ENCODE measurements around the gene SMIM1.
"Not testable (repeated sequence)": the region's sequence is repeated elsewhere in the genome, so short reads cannot be mapped to it uniquely, and the experiment has no call there.

Gene SMIM1

DNA sequence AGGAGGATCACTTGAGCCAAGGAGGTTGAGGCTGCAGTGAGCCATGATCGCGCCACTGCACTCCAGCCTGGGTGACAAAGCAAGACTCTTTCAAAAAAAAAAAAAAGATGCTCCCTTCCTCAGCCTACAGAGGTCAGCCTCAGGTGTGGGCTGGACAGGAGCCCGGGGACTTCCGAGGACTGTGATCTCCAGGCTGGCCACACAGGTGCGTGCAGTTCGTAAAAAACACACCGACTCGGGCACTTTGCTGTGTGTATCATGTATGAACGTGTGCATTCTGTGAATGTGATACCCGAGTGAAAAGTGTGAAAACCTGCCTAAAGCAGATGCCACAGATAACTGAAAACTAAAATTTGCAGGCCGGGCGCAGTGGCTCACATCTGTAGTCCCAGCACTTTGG, 28.7 kb upstream of the SMIM1 start:
- FAIRE-seq (no peak), DNase-seq (ENCODE audit: insufficient read length, low spot score) (no peak)
- TF ChIP-seq POLR2A (IDR thresholded peaks at IDR 0.05; ENCODE audit: low read depth, low read length), result no peak

DNA sequence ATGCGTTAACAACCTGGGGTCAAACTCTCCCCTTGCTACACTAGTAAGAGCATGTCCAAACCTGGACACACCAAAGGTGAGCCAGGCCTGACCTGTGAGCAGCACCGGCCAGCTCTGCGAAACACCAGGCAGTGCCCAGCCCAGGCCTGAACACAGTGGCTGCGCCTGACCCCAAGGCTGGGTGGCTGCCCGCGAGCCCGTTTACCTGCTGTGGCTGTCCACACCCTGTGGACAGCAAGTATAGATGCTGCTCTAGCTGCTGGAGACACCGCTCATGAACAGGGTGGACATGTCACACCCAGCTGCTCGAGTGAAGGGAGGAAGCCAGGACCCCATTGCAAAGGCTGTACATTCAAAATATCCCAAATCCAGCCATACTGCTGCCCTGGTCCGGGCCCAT, 27.9 kb upstream of the SMIM1 start:
- no peak for TF ChIP-seq POLR2A (IDR thresholded peaks at IDR 0.05; ENCODE audit: low read depth, low read length)
- no peak for DNase-seq (ENCODE audit: insufficient read length, low spot score)
- FAIRE-seq, result no peak

DNA sequence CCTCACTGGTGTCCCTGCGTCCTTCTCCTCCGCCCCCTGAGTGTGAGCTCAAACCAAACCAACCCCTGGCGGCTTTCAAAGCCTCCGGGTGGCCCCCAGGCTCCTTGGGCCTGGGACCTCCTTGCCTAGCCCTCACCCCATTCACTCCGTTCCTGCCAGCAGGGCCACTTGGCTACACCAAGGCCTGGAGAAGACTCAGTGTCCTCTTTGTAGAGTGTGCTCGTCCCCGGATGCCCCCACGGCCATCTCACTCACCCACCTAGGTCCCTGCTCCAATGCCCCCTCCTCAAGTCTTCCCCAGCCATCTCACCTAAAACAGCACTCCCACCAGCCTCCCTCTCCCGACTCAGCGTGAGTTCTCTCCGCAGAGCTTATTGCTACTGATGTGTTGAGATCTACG, 27.5 kb upstream of the SMIM1 start:
- no peak for TF ChIP-seq POLR2A (IDR thresholded peaks at IDR 0.05; ENCODE audit: low read depth, low read length)
- DNase-seq (ENCODE audit: insufficient read length, low spot score) (no peak), FAIRE-seq (no peak)

DNA sequence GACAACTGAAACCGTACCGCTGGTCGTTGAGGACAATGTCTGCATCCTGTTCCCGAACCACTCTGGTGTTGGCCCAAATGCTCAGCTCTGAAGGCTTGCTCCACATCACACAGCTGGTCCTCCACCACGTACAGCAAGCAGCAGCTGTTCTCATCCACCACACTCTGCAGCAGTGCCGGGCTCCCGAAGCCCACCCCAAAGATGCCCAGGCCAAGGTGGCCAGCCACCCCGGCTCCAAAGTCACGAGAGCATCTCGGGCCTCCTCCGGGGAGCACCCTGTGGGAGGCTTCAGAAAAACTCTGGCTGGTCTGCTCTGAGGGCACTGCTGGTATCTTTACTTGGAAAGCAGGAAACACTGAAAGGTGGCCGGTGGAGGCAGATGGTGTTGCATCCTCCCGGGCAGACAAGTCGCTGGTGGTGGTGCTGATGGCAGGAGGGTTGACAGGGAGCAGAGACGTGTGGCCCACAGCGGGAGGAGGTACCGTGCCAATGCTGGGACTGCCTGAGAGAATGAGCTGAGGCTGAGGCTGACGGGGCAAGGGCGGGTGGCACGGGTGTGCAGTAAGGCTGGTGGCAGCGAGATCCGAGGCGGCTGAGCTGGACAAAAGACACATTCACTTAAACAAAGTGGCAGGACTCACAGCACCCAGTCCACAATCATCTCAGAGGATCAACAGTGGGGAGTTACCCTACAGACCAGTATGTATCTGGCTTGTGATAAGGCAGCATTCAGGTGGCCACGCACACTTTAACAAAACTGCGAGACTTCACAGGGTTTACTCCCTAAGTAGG, 26.8 kb upstream of the SMIM1 start:
- no peak for TF ChIP-seq POLR2A (IDR thresholded peaks at IDR 0.05; ENCODE audit: low read depth, low read length)
- FAIRE-seq, result no peak
- no peak for DNase-seq (ENCODE audit: insufficient read length, low spot score)

DNA sequence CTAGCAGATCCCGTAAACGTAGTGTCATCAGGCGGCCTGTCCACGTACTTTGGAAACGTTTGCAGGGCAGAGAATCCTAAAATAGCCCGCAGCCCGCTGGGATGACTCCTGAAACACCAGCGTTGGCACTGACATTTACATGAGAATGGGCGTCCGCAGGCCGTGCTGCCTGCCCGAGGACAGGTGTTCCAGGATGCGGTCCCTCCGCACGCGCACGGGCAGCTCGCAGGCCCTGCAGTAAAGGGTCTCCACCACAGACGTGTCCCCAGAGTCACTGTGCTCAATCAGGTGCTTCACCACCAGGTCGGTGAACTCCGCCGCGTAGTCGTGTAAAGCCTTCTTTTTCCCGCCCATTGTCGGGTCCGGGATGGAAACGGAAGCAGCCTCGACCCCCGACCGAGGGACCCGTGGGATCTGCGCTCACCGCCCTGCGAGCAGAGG, 26.1 kb upstream of the SMIM1 start:
- TF ChIP-seq POLR2A (IDR thresholded peaks at IDR 0.05; ENCODE audit: low read depth, low read length), result no peak
- DNase-seq (ENCODE audit: insufficient read length, low spot score) (no peak), FAIRE-seq (no peak)

DNA sequence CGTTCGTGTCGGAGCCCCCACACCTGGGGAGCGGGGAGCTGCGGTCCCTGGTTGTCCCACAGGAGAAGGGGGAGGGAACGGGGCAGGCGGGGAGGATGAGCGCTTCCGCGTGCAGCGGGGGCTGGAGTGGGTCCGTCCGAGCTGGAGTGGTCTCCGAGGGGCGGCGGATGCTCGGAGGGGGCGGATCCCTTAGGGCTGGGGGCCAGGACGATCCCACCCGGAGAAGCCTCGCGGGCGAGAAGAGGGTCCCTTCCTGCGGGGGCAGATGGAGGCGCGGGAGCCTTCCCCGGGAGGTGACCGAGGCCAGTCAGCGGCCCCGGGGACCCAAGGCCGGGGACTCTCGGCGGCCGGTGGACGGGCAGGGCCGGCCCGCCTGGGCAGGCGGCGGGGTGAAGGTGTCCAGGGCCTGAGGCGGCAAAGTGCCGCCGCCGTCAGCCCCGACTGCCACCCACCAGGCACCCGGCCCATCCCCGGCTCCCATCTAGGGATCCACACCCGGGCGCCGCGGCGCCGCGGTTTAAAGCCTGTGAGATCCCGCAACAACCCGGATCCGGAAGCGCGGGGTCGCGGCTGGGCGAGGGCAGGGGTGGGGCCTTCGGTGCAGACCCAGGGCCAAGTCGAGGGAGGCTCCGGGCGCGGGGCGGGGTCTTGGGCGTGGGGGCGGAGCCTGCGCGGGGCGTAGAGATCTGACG, 25.6 kb upstream of the SMIM1 start:
- TF ChIP-seq POLR2A (IDR thresholded peaks at IDR 0.05; ENCODE audit: low read depth, low read length), result no peak
- FAIRE-seq (no peak), DNase-seq (ENCODE audit: insufficient read length, low spot score) (no peak)

DNA sequence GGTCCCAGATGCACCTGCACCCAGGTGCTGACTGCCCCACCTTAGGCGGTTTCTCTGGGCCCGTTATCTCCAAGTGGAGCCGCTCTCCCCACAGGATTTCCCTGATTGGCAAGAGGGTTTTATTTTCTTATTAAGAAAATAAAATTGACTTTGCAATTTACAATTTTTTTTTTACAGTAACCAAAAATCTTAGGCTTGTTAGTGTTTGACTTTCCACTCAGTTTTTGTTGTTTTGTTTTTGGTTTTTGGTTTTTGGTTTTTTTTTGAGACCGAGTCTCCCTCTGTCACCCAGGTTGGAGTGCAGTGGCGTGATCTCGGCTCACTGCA, 25.1 kb upstream of the SMIM1 start:
- DNase-seq (ENCODE audit: insufficient read length, low spot score), result no peak
- FAIRE-seq, result no peak

DNA sequence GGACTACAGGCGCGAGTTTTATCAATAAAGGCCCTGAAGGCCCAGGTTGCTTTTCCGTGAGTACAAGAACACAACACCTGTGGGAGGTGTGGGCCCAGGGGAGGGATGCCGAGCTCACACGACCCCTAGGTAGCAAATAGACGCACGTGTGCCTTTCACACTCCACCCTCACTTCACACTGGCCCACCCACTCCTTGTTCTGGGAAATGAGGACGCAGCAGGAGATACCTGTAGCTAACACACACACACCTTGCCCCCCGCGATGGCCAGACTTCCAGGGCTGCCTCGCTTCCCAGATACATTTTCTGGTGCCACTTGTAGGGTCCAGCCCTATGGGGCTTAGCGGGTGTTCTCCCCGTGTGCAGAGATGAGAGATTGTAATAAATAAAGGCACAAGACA, 24.6 kb upstream of the SMIM1 start:
- FAIRE-seq (no peak), DNase-seq (ENCODE audit: insufficient read length, low spot score) (no peak)
- TF ChIP-seq POLR2A (IDR thresholded peaks at IDR 0.05; ENCODE audit: low read depth, low read length), result no peak

More for the DNA sequence above, 25.1 kb upstream of the SMIM1 start:
- no peak for TF ChIP-seq POLR2A (IDR thresholded peaks at IDR 0.05; ENCODE audit: low read depth, low read length)

DNA sequence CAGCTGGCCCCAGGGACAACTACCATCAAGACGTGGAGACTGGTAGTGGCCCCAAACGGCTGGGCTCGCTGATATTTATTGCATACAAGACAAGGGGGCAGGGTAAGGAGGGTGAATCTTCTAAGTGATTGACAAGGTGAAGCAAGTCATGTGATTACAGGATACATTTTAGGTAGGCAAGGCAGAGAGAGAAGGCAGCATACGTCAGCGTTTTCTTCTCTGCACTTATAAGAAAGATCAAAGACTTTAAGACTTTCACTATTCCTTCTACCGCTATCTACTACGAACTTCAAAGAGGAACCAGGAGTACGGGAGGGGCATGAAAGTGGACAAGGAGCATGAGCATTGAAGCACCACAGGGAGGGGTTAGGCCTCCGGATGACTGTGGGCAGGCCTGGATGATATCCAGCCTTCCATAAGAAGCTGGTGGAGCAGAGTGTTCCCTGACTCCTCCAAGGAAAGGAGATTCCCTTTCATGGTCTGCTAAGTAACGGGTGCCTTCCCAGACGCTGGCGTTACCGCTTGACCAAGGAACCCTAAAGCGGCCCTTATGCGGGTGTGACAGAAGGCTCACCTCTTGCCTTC, 24.1 kb upstream of the SMIM1 start:
- not testable (repeated sequence) for FAIRE-seq

DNA sequence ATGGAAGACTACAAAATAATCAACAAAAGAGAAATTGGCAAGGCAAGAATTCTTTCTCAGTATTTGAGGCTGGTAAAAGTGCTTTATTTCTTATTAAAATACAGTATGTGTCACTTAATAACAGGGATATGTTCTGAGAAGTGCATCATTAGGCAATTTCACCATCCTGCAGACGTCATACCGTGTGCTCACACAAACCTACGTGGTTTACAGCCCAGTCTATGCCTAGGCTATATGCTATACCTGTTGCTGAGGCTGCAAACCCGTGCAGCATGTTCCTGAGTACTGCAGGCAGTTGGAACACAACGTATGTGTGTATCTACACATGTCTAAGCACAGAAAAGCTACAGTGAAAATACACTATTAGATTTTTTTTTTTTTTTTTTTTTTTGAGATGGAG, 23.0 kb upstream of the SMIM1 start:
- FAIRE-seq (no peak), DNase-seq (ENCODE audit: insufficient read length, low spot score) (no peak)
- no peak for TF ChIP-seq POLR2A (IDR thresholded peaks at IDR 0.05; ENCODE audit: low read depth, low read length)

More for the DNA sequence above, 24.1 kb upstream of the SMIM1 start:
- DNase-seq (ENCODE audit: insufficient read length, low spot score), result not testable (repeated sequence)

DNA sequence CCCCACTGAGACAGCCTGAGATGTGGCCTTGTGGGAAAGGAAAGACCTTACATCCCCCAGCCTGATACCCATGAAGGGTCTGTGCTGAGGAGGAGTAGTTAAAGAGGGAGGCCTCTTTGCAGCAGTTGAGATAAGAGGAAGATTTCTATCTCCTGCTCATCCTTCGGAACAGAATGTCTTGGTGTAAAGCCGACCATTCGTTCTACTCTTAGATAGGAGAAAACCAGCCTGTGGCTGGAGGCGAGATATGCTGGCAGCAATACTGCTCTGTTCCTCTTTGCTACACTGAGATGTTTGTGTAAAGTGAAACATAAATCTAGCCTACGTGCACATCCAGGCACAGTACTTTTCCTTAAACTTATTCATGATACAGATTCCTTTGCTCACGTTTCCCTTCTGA, 21.8 kb upstream of the SMIM1 start:
- DNase-seq (ENCODE audit: insufficient read length, low spot score) (no peak), FAIRE-seq (no peak)
- TF ChIP-seq POLR2A (IDR thresholded peaks at IDR 0.05; ENCODE audit: low read depth, low read length), result no peak

DNA sequence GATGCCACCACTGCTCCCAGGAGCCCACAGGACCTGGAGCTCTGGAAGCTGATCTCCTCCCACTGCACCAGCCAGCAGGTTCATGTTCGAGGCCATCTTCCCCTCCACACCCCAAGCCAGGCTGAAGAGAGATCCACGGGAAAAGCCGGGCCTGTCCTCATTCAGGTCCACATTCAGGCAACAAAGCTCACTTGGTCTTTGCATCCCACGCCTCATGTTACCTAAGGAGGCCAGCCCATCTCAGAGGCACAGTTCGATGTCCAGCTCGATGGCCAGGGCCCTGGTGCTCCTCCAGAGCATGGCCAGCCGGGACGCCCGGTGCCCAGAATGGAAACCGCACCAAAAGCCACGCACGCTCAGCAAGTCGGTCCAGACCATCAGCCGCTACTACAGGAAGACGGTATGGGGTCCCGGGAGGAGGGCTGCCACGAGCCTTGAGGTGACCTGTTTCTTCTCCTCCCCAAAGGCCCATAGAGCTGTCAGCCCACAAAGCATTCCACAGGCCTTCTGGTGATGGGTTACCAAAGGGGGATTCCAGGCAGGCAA, 20.1 kb upstream of the SMIM1 start, which contains the start of gene CCDC27:
CCDC27 (plus strand) TSS at position 51 of the 546 bp plus-strand sequence; CDS start at position 83, 32 bp downstream.
- DNase-seq (ENCODE audit: insufficient read length, low spot score) (no peak), FAIRE-seq (no peak)
- TF ChIP-seq POLR2A (IDR thresholded peaks at IDR 0.05; ENCODE audit: low read depth, low read length), result no peak

DNA sequence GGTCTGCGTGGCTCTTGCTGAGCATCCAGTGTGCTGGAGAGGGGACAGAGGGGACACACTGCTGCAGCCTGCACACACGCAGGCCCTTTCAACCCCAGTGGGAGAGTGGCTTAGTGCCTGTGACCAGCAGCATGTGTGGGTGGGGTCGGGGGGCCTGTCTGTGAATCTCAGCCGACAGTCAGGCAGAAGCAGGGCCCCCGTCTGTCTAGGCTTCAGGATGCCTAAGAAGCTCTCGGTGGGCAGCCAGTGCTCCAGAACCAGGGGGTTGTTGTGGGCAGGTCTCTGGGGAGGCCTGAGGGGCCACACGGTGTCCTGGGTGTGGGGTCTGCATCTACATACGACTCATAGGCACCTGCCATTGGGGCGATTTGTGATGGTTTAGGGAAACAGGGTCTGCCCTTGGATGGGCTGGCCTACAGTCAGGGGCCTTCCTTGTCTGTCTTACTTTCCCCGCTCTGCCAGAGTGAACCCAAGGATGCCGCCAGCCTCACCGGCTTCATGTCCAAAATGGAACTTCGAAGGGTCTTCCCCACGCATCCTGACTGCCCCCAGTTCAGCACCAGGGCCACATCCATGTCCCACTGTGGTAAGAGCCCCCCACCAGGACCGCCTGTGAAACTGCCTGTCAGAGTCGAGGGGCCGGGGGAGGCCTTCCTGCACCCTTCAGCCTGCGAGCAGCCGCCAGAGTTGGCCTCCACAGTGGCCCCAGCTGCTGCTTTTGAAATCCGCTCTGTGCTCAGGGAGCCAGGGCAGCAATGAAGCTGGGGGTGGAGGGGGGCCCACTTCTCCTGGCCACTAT, 18.7 kb upstream of the SMIM1 start:
- no peak for DNase-seq (ENCODE audit: insufficient read length, low spot score)
- FAIRE-seq, result no peak
- no peak for TF ChIP-seq POLR2A (IDR thresholded peaks at IDR 0.05; ENCODE audit: low read depth, low read length)

DNA sequence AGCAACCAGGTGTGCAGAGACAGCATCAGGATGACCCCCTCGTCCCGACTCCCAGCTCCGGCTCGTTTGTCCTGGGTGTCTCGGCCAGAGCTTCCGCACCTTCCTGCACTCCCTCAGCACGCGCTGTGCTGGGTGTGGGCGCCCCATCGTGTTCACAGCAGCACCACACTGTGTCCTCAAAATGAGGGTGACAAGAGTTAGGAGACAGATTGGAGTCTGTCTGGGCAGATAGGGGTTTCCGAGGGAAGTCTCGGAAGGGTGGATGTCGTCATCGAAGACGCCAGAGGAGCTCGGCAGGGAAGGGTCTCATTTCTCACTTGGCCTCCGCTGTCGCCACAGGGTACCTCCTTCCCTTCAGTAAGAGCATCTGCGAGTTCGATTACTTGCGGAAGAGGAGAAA, 16.2 kb upstream of the SMIM1 start:
- TF ChIP-seq POLR2A (IDR thresholded peaks at IDR 0.05; ENCODE audit: low read depth, low read length), result no peak
- DNase-seq (ENCODE audit: insufficient read length, low spot score) (no peak), FAIRE-seq (no peak)

Data from H54 (cell line).